HG03521 (cell line): ENCODE data around the gene GXYLT1.
"Not testable (repeated sequence)": the region's sequence is repeated elsewhere in the genome, so short reads cannot be mapped to it uniquely, and the experiment has no call there.

ENCODE experiments used
- ATAC-seq: cut with Tn5 transposase; IDR thresholded peaks from one replicate; pipeline ENCODE4 v1.9.1; 2021; ENCODE audit warnings: mild to moderate bottlenecking, moderate library complexity; ENCODE audit not compliant: unreplicated experiment

GXYLT1 gene

GRCh38 chr12:42099433-42099832 is 45.2 kb downstream of the GXYLT1 start:
- no peak for ATAC-seq

GRCh38 chr12:42097971-42098370 is 46.7 kb downstream of the GXYLT1 start:
- peak; percentile 83 for ATAC-seq

- no peak for ATAC-seq
Observed at GRCh38 chr12:42094277-42094676, 50.4 kb downstream of the GXYLT1 start.

DNA sequence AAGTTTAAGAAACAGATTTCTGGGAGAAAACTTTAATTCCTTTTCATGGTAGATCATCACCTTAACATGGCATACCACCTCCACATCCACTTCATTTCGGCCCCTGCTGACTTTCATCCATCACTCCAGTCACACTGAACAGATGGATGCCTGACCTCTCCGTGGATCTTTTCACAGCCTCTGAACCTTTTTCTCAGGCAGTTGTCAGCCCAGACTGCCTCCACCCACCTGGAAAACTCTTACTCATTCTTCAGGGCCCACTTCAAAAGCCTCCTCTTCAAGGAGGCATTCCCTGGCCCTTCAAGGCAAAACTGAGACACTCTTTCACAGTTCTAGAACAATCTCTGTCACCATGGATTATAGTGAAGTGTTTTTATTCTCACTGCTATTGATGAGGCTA is 52.9 kb downstream of the GXYLT1 start:
- no peak for ATAC-seq

DNA sequence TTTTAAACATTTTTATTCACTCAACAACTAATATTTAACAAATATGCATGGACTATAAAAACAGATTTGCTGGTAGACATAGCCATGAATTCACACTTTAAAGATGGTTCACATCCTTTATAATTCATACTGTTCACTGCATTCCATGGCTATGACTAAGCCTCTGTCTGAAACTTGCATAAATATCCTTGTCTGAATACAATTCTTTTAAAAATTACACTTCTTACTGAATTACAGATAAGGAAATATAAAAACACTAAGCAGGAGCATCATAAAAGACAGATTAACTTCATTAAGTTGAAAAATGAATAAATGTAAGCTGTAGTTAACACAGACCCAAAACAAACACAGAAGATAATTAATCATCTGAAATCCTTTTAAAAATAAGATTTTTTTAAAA is 53.8 kb downstream of the GXYLT1 start:
- ATAC-seq, result no peak

GRCh38 chr12:42086031-42086430 is 58.6 kb downstream of the GXYLT1 start:
- ATAC-seq, result no peak

- ATAC-seq, result no peak
Observed at GRCh38 chr12:42085594-42085993, 59.1 kb downstream of the GXYLT1 start.

GRCh38 chr12:42084522-42084921 is 60.2 kb downstream of the GXYLT1 start:
- ATAC-seq, result no peak

DNA sequence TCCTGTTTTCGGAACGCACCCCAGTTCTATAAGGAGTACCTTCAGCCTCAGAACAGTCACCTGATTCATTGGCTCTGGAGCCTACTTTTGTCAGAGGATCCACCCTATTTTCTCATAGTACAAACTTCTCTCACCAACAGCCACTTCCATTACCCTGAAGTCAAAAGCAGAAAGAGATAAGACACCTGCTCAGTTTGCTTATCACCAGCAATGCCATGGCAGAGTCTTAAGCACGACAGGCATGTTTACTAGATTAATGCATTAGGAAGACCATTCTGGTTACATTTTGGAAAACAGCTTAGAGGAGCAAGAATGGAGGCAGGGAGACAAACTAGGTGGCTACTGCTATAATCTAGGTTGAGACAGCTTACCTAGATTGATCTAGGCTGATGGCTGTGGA is 67.7 kb downstream of the GXYLT1 start:
- ATAC-seq, result no peak

DNA sequence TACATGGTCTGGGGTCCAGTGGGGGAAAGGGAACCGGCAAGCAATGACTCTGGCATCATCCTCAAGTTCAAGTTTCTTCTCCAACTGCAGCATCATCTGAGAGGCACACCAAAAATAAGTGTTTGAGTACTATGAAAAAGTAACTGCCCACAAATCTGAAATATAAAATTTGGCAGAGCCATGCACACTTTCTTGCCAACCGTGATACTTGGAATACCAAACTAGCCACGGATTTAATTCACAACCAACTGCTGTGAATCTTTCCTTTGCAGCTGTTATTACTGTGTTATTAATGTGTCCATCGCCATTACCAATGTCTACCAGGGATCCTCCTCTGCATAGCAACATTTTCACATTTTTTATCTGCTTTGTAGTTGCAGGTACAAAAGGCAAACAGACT is 74.6 kb downstream of the GXYLT1 start:
- ATAC-seq, result no peak

DNA sequence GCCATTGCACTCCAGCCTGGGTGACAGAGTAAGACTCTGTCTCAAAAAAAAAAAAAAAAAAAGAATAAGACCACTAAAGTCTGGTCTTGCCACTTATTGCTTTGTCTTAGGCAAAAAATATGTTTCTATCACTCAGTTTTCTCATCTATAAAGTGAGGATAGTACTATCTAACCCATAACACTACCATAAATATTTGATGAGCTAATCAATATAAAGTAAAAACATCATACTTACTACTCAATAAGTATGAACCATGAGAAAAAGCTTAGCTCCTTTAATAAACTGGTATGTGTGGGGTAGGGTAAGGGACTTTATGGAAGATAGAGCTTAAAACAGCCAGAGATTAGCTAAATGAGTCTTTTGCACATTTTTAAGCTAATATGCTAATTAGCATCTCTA is 85.5 kb downstream of the GXYLT1 start:
- no peak for ATAC-seq

GRCh38 chr12:42056130-42056529 is 88.5 kb downstream of the GXYLT1 start:
- ATAC-seq, result peak; percentile 73

DNA sequence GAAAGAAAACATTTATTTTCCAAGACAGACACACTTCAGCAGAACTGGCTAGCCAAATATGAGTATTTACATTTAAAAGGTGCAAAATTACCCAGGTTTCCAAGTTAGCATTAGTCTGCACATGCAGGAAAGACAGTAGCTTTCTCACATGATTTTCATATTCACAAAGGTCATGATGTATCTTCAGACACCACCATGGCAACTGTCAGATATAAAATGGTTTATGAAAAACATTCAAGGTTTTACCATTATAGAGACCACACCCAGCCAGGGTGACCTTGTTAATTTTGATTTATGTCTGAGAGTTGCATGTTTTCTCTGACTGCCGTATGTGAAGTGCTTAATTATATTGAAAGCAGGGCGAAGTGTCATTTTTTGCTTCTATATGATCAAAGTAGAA is 91.2 kb downstream of the GXYLT1 start:
- ATAC-seq, result no peak

DNA sequence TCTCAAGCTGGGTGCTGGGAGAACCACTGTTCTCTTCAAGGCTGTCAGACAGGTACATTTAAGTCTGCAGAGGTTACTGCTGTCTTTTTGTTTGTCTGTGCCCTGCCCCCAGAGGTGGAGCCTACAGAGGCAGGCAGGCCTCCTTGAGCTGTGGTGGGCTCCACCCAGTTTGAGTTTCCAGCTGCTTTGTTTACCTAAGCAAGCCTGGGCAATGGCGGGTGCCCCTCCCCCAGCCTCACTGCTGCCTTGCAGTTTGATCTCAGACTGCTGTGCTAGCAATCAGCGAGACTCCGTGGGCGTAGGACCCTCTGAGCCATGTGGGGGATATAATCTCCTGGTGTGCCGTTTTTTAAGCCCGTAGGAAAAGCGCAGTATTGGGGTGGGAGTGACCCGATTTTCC is 95.7 kb downstream of the GXYLT1 start:
- not testable (repeated sequence) for ATAC-seq

DNA sequence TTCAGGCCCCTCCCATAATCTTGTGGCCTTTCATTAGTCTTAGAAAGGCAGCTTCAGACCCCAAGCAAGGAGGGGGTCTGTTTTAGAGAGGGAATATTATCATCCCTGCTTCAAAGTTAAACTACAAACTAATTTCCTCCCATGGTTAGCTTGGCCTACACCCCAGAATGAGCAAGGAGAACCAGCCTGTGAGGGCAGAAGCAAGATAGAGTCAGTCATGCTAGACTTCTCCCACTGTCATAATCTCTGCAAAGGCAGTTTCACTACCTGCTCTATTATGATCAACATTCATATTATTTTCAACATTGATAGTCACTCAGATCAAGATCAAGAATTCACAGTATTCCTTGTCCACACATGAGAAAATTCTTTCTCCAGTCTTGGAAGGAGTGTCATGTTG is 105.1 kb downstream of the GXYLT1 start:
- ATAC-seq, result no peak

GRCh38 chr12:42039176-42039575 is 105.5 kb downstream of the GXYLT1 start:
- ATAC-seq, result no peak

GRCh38 chr12:42031847-42032564 is 112.7 kb downstream of the GXYLT1 start:
- ATAC-seq, result no peak
